Measurements from ENCODE around the gene ECHS1. TPM values are rescaled to one million over a fixed set of nuclear protein-coding genes. Genes with fewer than 3 reads are reported as not detected.

Gene ECHS1
- total RNA-seq, 1 donor from 2014 or later = 127 TPM

DNA sequence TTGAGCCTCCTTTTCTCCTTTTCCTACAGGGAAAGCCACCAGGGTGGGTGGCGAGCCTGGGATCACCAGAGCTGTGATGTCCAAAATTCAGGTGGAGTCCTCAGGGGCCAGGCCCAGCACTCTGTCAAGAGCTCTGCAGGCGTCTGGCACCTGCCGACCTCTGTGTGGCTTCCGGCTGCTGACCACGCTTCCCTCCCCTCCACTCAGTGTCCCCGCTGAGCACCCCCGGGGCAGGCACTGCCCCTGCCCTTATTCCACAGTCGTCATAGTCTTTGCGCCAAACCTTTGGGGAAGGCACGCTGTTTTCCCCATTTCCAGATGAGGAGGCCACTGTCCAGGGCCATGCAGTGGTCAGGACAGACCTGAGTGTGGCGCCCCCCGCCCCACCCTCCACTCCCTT lies 28.3 kb upstream of the ECHS1 start:
- no peak overlapping the region for H3K4me3 ChIP-seq (ENCODE audit: low read depth, low read length)
- no peaks in the 10 kb centered on the region for H3K27me3 ChIP-seq (ENCODE audit: control insufficient read depth, insufficient read depth, low read length)
- DNase-seq (ENCODE audit: low read depth) = no peak
- H3K36me3 ChIP-seq (ENCODE audit: control insufficient read depth, insufficient read depth, low read length) = peaks cover 3% of the 10 kb centered on the region
- TF ChIP-seq CTCF (IDR thresholded peaks at IDR 0.05; ENCODE audit: insufficient read depth, low read length, poor library complexity, severe bottlenecking) = no peak

GRCh38 chr10:133400624-133401424 lies 27.7 kb upstream of the ECHS1 start:
- Histone ChIP-seq H3K4me3 (ENCODE audit: low read depth, low read length) (no peak overlapping the region), H3K36me3 (ENCODE audit: control insufficient read depth, insufficient read depth, low read length) (peaks cover 4% of the 10 kb centered on the region), H3K27me3 (ENCODE audit: control insufficient read depth, insufficient read depth, low read length) (no peaks in the 10 kb centered on the region)
- no peak for TF ChIP-seq CTCF (IDR thresholded peaks at IDR 0.05; ENCODE audit: insufficient read depth, low read length, poor library complexity, severe bottlenecking)
- DNase-seq (ENCODE audit: low read depth) = no peak

- no peak for DNase-seq (ENCODE audit: low read depth)
- Histone ChIP-seq H3K27me3 (ENCODE audit: control insufficient read depth, insufficient read depth, low read length) (no peaks in the 10 kb centered on the region), H3K36me3 (ENCODE audit: control insufficient read depth, insufficient read depth, low read length) (peaks cover 4% of the 10 kb centered on the region), H3K4me3 (ENCODE audit: low read depth, low read length) (no peak overlapping the region)
- no peak for TF ChIP-seq CTCF (IDR thresholded peaks at IDR 0.05; ENCODE audit: insufficient read depth, low read length, poor library complexity, severe bottlenecking)
These were observed 26.0 kb upstream of the ECHS1 start for GRCh38 chr10:133399123-133399601.

GRCh38 chr10:133397938-133398337 lies 24.8 kb upstream of the ECHS1 start:
- TF ChIP-seq CTCF (IDR thresholded peaks at IDR 0.05; ENCODE audit: insufficient read depth, low read length, poor library complexity, severe bottlenecking) = no peak
- Histone ChIP-seq H3K4me3 (ENCODE audit: low read depth, low read length) (no peak overlapping the region), H3K36me3 (ENCODE audit: control insufficient read depth, insufficient read depth, low read length) (peaks cover 4% of the 10 kb centered on the region), H3K27me3 (ENCODE audit: control insufficient read depth, insufficient read depth, low read length) (no peaks in the 10 kb centered on the region)
- DNase-seq (ENCODE audit: low read depth) = no peak

- Histone ChIP-seq H3K4me3 (ENCODE audit: low read depth, low read length) (no peak overlapping the region), H3K36me3 (ENCODE audit: control insufficient read depth, insufficient read depth, low read length) (peaks cover 1% of the 10 kb centered on the region), H3K27me3 (ENCODE audit: control insufficient read depth, insufficient read depth, low read length) (no peaks in the 10 kb centered on the region)
- TF ChIP-seq CTCF (IDR thresholded peaks at IDR 0.05; ENCODE audit: insufficient read depth, low read length, poor library complexity, severe bottlenecking) = no peak
- DNase-seq (ENCODE audit: low read depth) = no peak
These were observed 23.0 kb upstream of the ECHS1 start for GRCh38 chr10:133396035-133396624.

All from kidney epithelial cell (primary cell).